HepG2 (cell line): ENCODE data around the gene STK24. TPM values are rescaled to one million over a fixed set of nuclear protein-coding genes. Genes with fewer than 3 reads are reported as not detected.

ENCODE experiments used
- ATAC-seq: fragments of 200-7000 bp; cut with Tn5 transposase; 3 replicates; pipeline ENCODE4 v1.9.1; 2020; ENCODE audit warnings: mild to moderate bottlenecking, moderate library complexity
- BruUV-seq: library from RNA; stranded (reverse); fragments of 400-500 nt; replicated peaks from 2 replicates; lab custom pipeline; 2021; lab: Mats Ljungman, UMichigan
- CTCF ChIA-PET: fragments of 300-600 bp; formaldehyde crosslinking; extraction: SDS; loops from one replicate; lab custom pipeline; 2021; ENCODE audit warnings: low total read pairs, inconsistent platforms, low intra/inter-chr PET ratio; lab: Yijun Ruan, JAX
- POLR2A ChIA-PET: fragments of 350-600 bp; sonication (Branson Sonifier 250); formaldehyde crosslinking; loops from one replicate; lab custom pipeline; 2020; ENCODE audit warnings: antibody characterized with exemption, inconsistent platforms; lab: Yijun Ruan, JAX
- DNase-seq: peaks from one replicate; pipeline ENCODE4 v3.0.0-alpha.2; 2015; ENCODE audit warnings: low spot score
- FAIRE-seq: peaks from 3 replicates; lab custom pipeline; 2011; peaks lifted over from hg19 to GRCh38; lab: Jason Lieb, UNC
- H2AFZ ChIP-seq: one replicate; pipeline ENCODE4 v1.6.1; 2011; ENCODE audit warnings: low read length, inconsistent platforms
- H3K27ac ChIP-seq: fragments of 300-600 bp; 3 replicates; pipeline ENCODE4 v1.8.0; 2011; ENCODE audit warnings: mixed run types, mild to moderate bottlenecking, mixed read lengths, low read length, inconsistent platforms; ENCODE audit not compliant: insufficient read depth; ENCODE audit errors: extremely low read length
- H3K27me3 ChIP-seq, 2 experiments: fragments of 200-600 bp in 1 of 2; 2 replicates in 1 of 2; 3 replicates in 1 of 2; pipeline versions ENCODE4 v1.6.0 to v1.8.0; 2011; ENCODE audit warnings: low read length in 2 of 2, mild to moderate bottlenecking in 2 of 2, moderate library complexity in 2 of 2, inconsistent platforms in 1 of 2; ENCODE audit not compliant: insufficient read depth in 2 of 2, control insufficient read depth in 1 of 2
- H3K36me3 ChIP-seq, 2 experiments: fragments of 200-600 bp in 1 of 2; replicated peaks in 1 of 2; 2 replicates in 1 of 2; 3 replicates in 1 of 2; pipeline versions ENCODE4 v1.5.1 to v1.8.0; 2011; ENCODE audit warnings: low read length in 2 of 2, inconsistent platforms in 1 of 2; ENCODE audit not compliant: insufficient read depth in 2 of 2, control insufficient read depth in 1 of 2
- H3K4me1 ChIP-seq: 2 replicates; pipeline ENCODE4 v1.5.1; 2012; ENCODE audit warnings: low read length, inconsistent platforms; ENCODE audit not compliant: insufficient read depth
- H3K4me2 ChIP-seq: 2 replicates; pipeline ENCODE4 v1.6.0; 2011; ENCODE audit warnings: low read depth, low read length, inconsistent platforms
- H3K4me3 ChIP-seq, 3 experiments: fragments of 200-600 bp in 1 of 3; sonication (generic), shearing (Covaris generic) in 1 of 3; replicated peaks in 1 of 3; 2 replicates each; pipeline ENCODE4 v1.5.1; 2011 to 2016; ENCODE audit warnings: low read length in 3 of 3, inconsistent platforms in 2 of 3, low read depth in 2 of 3, mild to moderate bottlenecking in 2 of 3, control low read depth in 1 of 3, mixed read lengths in 1 of 3; ENCODE audit not compliant: insufficient read depth in 1 of 3
- H3K79me2 ChIP-seq: one replicate; pipeline ENCODE4 v1.6.1; 2011; ENCODE audit warnings: low read length, inconsistent platforms; ENCODE audit not compliant: insufficient read depth
- H3K9ac ChIP-seq: 2 replicates; pipeline ENCODE4 v1.6.0; 2011; ENCODE audit warnings: mild to moderate bottlenecking, low read depth, low read length, inconsistent platforms; ENCODE audit not compliant: insufficient read depth
- H3K9me3 ChIP-seq: 2 replicates; pipeline ENCODE4 v1.5.1; 2012; ENCODE audit warnings: mild to moderate bottlenecking, low read length
- H4K20me1 ChIP-seq: 2 replicates; pipeline ENCODE4 v1.6.0; 2011; ENCODE audit warnings: inconsistent platforms, mild to moderate bottlenecking, low read length, moderate library complexity; ENCODE audit not compliant: insufficient read depth
- ARNT ChIP-seq: fragments of 450-650 bp; IDR thresholded peaks from 2 replicates; pipeline ENCODE4 v1.6.1; 2017
- BCL6 ChIP-seq: IDR thresholded peaks from 2 replicates; pipeline ENCODE4 v1.6.1; 2016; ENCODE audit warnings: missing genetic modification reagents, missing compliant biosample characterization
- EEA1 ChIP-seq: sonication (generic); formaldehyde crosslinking; IDR thresholded peaks from 2 replicates; pipeline ENCODE4 v1.5.1; 2020; ENCODE audit warnings: mild to moderate bottlenecking, missing genetic modification reagents, borderline replicate concordance
- ETV5 ChIP-seq: IDR thresholded peaks from 2 replicates; pipeline ENCODE4 v1.6.1; 2018; ENCODE audit warnings: missing biosample characterization, missing genetic modification reagents, inconsistent platforms, borderline replicate concordance
- NCOA2 ChIP-seq: sonication (generic); formaldehyde crosslinking; IDR thresholded peaks from 2 replicates; pipeline ENCODE4 v1.8.0; 2022; ENCODE audit warnings: inconsistent platforms
- NR2F2 ChIP-seq: IDR thresholded peaks from 2 replicates; pipeline ENCODE4 v1.6.1; 2012; ENCODE audit warnings: low read depth, inconsistent platforms, borderline replicate concordance
- TCF7L2 ChIP-seq: IDR thresholded peaks from 2 replicates; pipeline ENCODE4 v1.6.1; 2011; ENCODE audit warnings: mild to moderate bottlenecking, low read depth, low read length, moderate library complexity
- ZMYM2 ChIP-seq: sonication (generic); formaldehyde crosslinking; IDR thresholded peaks from 2 replicates; pipeline ENCODE4 v1.8.0; 2022; ENCODE audit warnings: mild to moderate bottlenecking, missing genetic modification reagents
- ZNF432 ChIP-seq: sonication (generic); formaldehyde crosslinking; IDR thresholded peaks from 2 replicates; pipeline ENCODE4 v1.5.0; 2020; ENCODE audit warnings: missing genetic modification reagents, mild to moderate bottlenecking, borderline replicate concordance
- ZNF772 ChIP-seq: sonication (generic); formaldehyde crosslinking; IDR thresholded peaks from 2 replicates; pipeline ENCODE4 v1.5.0; 2020; ENCODE audit warnings: mild to moderate bottlenecking, missing genetic modification reagents
- WGBS: methylation state at CpG from one replicate; pipeline ENCODE4 v1.1.6; 2017; ENCODE audit warnings: low lambda C conversion rate; 5-methylcytosine and 5-hydroxymethylcytosine counted together
- in situ Hi-C: cut with HindIII; loops from 2 replicates; pipeline ENCODE4 v1.10.0; 2017; ENCODE audit warnings: low pct_unique_long_range_greater_than_20kb; ENCODE audit not compliant: extremely low pct_ligation_motif_present
- intact Hi-C: fragments of 100-400 bp; cut with micrococcal nuclease; formaldehyde crosslinking; loops from one replicate; pipeline ENCODE4 v1.10.0; 2022; ENCODE audit not compliant: unreplicated experiment
- polyA plus RNA-seq, 8 experiments: library from polyadenylated mRNA; depleted of rRNA in 3 of 8; stranded (reverse) in 7 of 8; unstranded in 1 of 8; fragments of >200 nt; fragmentation: Illumina TruSeq in 4 of 8; extraction: Trizol in 4 of 8; gene quantifications; 2 replicates each; pipeline versions ENCODE4 v1.2.1 to v1.2.3, GENCODE V29; 2011 to 2016; ENCODE audit warnings: low read depth in 4 of 8, missing spikeins in 1 of 8, mixed read lengths in 1 of 8; ENCODE audit not compliant: insufficient read depth in 1 of 8
- total RNA-seq, 5 experiments: library from RNA; depleted of rRNA; stranded (reverse); fragments of >200 nt; fragmentation: Illumina TruSeq; extraction: Trizol; gene quantifications; 2 replicates each; pipeline ENCODE4 v1.2.3, GENCODE V29; 2016; ENCODE audit warnings: low read depth in 1 of 5
- TF ChIP-seq, protein P1 (sequence below): sonication (generic); formaldehyde crosslinking; IDR thresholded peaks from 2 replicates; pipeline ENCODE4 v1.4.0; 2020; ENCODE audit warnings: missing genetic modification reagents
- TF ChIP-seq, protein P2 (sequence below): sonication (generic); formaldehyde crosslinking; conservative IDR thresholded peaks from 2 replicates; pipeline ENCODE4 v1.4.0; 2020; ENCODE audit warnings: missing genetic modification reagents
- TF ChIP-seq, protein P3 (sequence below): sonication (generic); formaldehyde crosslinking; IDR thresholded peaks from 2 replicates; pipeline ENCODE4 v1.5.0; 2020; ENCODE audit warnings: missing genetic modification reagents
- TF ChIP-seq, protein P4 (sequence below): fragments of 450-650 bp; IDR thresholded peaks from 2 replicates; pipeline ENCODE4 v1.6.1; 2017; ENCODE audit warnings: mild to moderate bottlenecking

Gene STK24
- total and polyA plus RNA-seq, 2 of the 13 experiments (the other 11 are each of a cell fraction or from before 2014, with no cell fraction given): 51.3 to 73.0 TPM

DNA sequence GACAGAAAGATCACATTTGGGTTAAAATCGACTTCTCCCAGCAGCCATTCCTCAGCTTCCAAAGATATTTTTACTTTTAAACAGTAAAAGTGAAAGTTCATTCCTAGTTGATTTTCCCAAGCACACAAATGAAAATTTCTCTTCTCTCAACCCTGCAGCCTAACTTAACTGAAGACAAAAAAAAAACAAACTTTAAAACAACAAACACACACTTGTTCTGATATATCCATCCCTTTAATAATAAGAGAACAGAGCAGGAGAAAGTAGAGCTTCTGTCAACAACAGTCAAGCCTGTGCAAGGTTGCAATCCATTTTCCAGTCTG lies 72.9 kb downstream of the STK24 start:
- BruUV-seq: no TSS peak
- Histone ChIP-seq H3K9me3 (no peaks in the 10 kb centered on the region), H3K4me1 (peaks cover 92% of the 10 kb centered on the region), H3K9ac (no peak overlapping the region; the same call in 1 of the 2 replicates), H2AFZ (no peak overlapping the region), H4K20me1 (peaks cover 16% of the 10 kb centered on the region), H3K27me3 (no peaks in the 10 kb centered on the region), H3K36me3 (peaks cover 3 to 20% of the 10 kb centered on the region in 2 experiments; a peak in 4 of 5 replicates), H3K4me2 (0 out of 2 replicates have a peak overlapping the region, but pooled peaks have one; percentile 10), H3K27ac (peak overlapping the region; percentile 45), H3K79me2 (peaks cover 85% of the 10 kb centered on the region), H3K4me3 (no peak overlapping the region)
- WGBS: 44% methylated on average over 1 of the region's 1 CpG
- ChIA-PET CTCF (no interaction called here), POLR2A (interaction anchor here (0.7 to 2.0 kb wide), 3 partner anchors 8 to 74 kb away, joined by 3 to 5 read pairs (median 4); no protein-coding TSS in a partner anchor)
- TF ChIP-seq EEA1 (CRISPR knock-in tag): no peak
- TF ChIP-seq NR2F2: no peak
- TF ChIP-seq, protein P1, sequence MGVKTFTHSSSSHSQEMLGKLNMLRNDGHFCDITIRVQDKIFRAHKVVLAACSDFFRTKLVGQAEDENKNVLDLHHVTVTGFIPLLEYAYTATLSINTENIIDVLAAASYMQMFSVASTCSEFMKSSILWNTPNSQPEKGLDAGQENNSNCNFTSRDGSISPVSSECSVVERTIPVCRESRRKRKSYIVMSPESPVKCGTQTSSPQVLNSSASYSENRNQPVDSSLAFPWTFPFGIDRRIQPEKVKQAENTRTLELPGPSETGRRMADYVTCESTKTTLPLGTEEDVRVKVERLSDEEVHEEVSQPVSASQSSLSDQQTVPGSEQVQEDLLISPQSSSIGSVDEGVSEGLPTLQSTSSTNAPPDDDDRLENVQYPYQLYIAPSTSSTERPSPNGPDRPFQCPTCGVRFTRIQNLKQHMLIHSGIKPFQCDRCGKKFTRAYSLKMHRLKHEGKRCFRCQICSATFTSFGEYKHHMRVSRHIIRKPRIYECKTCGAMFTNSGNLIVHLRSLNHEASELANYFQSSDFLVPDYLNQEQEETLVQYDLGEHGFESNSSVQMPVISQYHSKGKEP (CRISPR knock-in tag): no peak
- no peak for TF ChIP-seq ETV5 (CRISPR knock-in tag)
- TF ChIP-seq, protein P2, sequence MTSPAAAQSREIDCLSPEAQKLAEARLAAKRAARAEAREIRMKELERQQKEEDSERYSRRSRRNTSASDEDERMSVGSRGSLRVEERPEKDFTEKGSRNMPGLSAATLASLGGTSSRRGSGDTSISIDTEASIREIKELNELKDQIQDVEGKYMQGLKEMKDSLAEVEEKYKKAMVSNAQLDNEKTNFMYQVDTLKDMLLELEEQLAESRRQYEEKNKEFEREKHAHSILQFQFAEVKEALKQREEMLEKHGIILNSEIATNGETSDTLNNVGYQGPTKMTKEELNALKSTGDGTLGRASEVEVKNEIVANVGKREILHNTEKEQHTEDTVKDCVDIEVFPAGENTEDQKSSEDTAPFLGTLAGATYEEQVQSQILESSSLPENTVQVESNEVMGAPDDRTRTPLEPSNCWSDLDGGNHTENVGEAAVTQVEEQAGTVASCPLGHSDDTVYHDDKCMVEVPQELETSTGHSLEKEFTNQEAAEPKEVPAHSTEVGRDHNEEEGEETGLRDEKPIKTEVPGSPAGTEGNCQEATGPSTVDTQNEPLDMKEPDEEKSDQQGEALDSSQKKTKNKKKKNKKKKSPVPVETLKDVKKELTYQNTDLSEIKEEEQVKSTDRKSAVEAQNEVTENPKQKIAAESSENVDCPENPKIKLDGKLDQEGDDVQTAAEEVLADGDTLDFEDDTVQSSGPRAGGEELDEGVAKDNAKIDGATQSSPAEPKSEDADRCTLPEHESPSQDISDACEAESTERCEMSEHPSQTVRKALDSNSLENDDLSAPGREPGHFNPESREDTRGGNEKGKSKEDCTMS (CRISPR knock-in tag): no peak
- TF ChIP-seq TCF7L2: no peak
- TF ChIP-seq BCL6 (CRISPR knock-in tag): no peak
- no peak for TF ChIP-seq ZMYM2 (CRISPR knock-in tag)
- TF ChIP-seq NCOA2 (CRISPR knock-in tag): no peak
- TF ChIP-seq, protein P3, sequence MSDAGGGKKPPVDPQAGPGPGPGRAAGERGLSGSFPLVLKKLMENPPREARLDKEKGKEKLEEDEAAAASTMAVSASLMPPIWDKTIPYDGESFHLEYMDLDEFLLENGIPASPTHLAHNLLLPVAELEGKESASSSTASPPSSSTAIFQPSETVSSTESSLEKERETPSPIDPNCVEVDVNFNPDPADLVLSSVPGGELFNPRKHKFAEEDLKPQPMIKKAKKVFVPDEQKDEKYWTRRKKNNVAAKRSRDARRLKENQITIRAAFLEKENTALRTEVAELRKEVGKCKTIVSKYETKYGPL (CRISPR knock-in tag): no peak
- TF ChIP-seq ZNF772: no peak
- TF ChIP-seq, protein P4, sequence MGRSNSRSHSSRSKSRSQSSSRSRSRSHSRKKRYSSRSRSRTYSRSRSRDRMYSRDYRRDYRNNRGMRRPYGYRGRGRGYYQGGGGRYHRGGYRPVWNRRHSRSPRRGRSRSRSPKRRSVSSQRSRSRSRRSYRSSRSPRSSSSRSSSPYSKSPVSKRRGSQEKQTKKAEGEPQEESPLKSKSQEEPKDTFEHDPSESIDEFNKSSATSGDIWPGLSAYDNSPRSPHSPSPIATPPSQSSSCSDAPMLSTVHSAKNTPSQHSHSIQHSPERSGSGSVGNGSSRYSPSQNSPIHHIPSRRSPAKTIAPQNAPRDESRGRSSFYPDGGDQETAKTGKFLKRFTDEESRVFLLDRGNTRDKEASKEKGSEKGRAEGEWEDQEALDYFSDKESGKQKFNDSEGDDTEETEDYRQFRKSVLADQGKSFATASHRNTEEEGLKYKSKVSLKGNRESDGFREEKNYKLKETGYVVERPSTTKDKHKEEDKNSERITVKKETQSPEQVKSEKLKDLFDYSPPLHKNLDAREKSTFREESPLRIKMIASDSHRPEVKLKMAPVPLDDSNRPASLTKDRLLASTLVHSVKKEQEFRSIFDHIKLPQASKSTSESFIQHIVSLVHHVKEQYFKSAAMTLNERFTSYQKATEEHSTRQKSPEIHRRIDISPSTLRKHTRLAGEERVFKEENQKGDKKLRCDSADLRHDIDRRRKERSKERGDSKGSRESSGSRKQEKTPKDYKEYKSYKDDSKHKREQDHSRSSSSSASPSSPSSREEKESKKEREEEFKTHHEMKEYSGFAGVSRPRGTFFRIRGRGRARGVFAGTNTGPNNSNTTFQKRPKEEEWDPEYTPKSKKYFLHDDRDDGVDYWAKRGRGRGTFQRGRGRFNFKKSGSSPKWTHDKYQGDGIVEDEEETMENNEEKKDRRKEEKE: no peak
- TF ChIP-seq ARNT: no peak
- no peak for TF ChIP-seq ZNF432 (CRISPR knock-in tag)
- FAIRE-seq: no peak
- in situ Hi-C loops: no loop called here
- DNase-seq: no peak
- no peak for ATAC-seq
- intact Hi-C loops: no loop called here
